IMR-90 (cell line): ENCODE measurements around the gene UBN1. TPM values are rescaled to one million over a fixed set of nuclear protein-coding genes. Genes with fewer than 3 reads are reported as not detected.

Experiments
- ATAC-seq: fragments of 200-7000 bp; cut with Tn5 transposase; 2 replicates; pipeline ENCODE4 v1.9.1; 2020; ENCODE audit warnings: low read depth, mild to moderate bottlenecking, moderate library complexity
- BruUV-seq: library from RNA; stranded (reverse); fragments of 400-500 nt; replicated peaks from 2 replicates; lab custom pipeline; 2021; lab: Mats Ljungman, UMichigan
- CTCF ChIA-PET: fragments of 300-600 bp; formaldehyde crosslinking; extraction: SDS; loops from one replicate; lab custom pipeline; 2021; ENCODE audit warnings: antibody characterized with exemption; lab: Yijun Ruan, JAX
- POLR2A ChIA-PET: fragments of 300-600 bp; sonication (Branson Sonifier 250); formaldehyde crosslinking; loops from one replicate; lab custom pipeline; 2022; ENCODE audit warnings: antibody characterized with exemption; ENCODE audit not compliant: unreplicated experiment; lab: Charles Lee
- DNase-seq: peaks from one replicate; pipeline ENCODE4 v3.0.0; 2013
- H2AFZ ChIP-seq: replicated peaks from 2 replicates; pipeline ENCODE3; 2013; ENCODE audit warnings: low read length, mild to moderate bottlenecking; ENCODE audit not compliant: poor library complexity
- H2AK5ac ChIP-seq: 2 replicates; pipeline ENCODE4 v1.6.1; 2013; ENCODE audit warnings: low read depth, low read length, inconsistent platforms
- H2AK9ac ChIP-seq: replicated peaks from 2 replicates; pipeline ENCODE3; 2013; ENCODE audit warnings: mild to moderate bottlenecking, low read depth, low read length, moderate library complexity; ENCODE audit not compliant: poor library complexity
- H2BK120ac ChIP-seq: 2 replicates; pipeline ENCODE4 v1.6.1; 2013; ENCODE audit warnings: low read depth, low read length, inconsistent platforms
- H2BK15ac ChIP-seq: 3 replicates; pipeline ENCODE4 v1.6.1; 2013; ENCODE audit warnings: low read depth, low read length, inconsistent platforms
- H2BK20ac ChIP-seq: 2 replicates; pipeline ENCODE4 v1.6.1; 2013; ENCODE audit warnings: low read depth, mild to moderate bottlenecking, inconsistent platforms, low read length, moderate library complexity
- H2BK5ac ChIP-seq: 2 replicates; pipeline ENCODE4 v1.6.1; 2013; ENCODE audit warnings: mild to moderate bottlenecking, low read depth, low read length, inconsistent platforms; ENCODE audit not compliant: poor library complexity, severe bottlenecking
- H3K14ac ChIP-seq: replicated peaks from 2 replicates; pipeline ENCODE4 v1.6.1; 2013; ENCODE audit warnings: low read depth, low read length, inconsistent platforms
- H3K18ac ChIP-seq: 2 replicates; pipeline ENCODE4 v1.6.1; 2013; ENCODE audit warnings: low read depth, low read length, control low read depth
- H3K23ac ChIP-seq: 2 replicates; pipeline ENCODE4 v1.6.1; 2013; ENCODE audit warnings: low read depth, low read length, inconsistent platforms
- H3K27ac ChIP-seq: 2 replicates; pipeline ENCODE4 v1.5.1; 2013; ENCODE audit warnings: mild to moderate bottlenecking, control low read depth, low read length; ENCODE audit not compliant: insufficient read depth
- H3K27me3 ChIP-seq: 2 replicates; pipeline ENCODE4 v1.6.1; 2013; ENCODE audit warnings: low read length; ENCODE audit not compliant: control insufficient read depth, insufficient read depth
- H3K36me3 ChIP-seq: 2 replicates; pipeline ENCODE4 v1.6.1; 2013; ENCODE audit warnings: low read length, mixed read lengths; ENCODE audit not compliant: control insufficient read depth, insufficient read depth
- H3K4ac ChIP-seq: 2 replicates; pipeline ENCODE4 v1.6.1; 2013; ENCODE audit warnings: low read depth, low read length, inconsistent platforms
- H3K4me1 ChIP-seq: 2 replicates; pipeline ENCODE4 v1.6.1; 2013; ENCODE audit warnings: low read length, mixed read lengths; ENCODE audit not compliant: control insufficient read depth, insufficient read depth
- H3K4me2 ChIP-seq: 2 replicates; pipeline ENCODE4 v1.6.1; 2013; ENCODE audit warnings: low read depth, mild to moderate bottlenecking, control low read depth, low read length, moderate library complexity
- H3K4me3 ChIP-seq: 2 replicates; pipeline ENCODE4 v1.5.1; 2013; ENCODE audit warnings: low read depth, mild to moderate bottlenecking, control low read depth, low read length, moderate library complexity; ENCODE audit not compliant: insufficient read depth
- H3K56ac ChIP-seq: 2 replicates; pipeline ENCODE4 v1.6.1; 2013; ENCODE audit warnings: low read length, inconsistent platforms; ENCODE audit not compliant: insufficient read depth; ENCODE audit errors: extremely low read depth
- H3K79me1 ChIP-seq, 2 experiments: 2 replicates each; pipeline ENCODE4 v1.6.1; 2013; ENCODE audit warnings: low read length in 2 of 2, inconsistent platforms in 1 of 2, low read depth in 1 of 2
- H3K9ac ChIP-seq: 2 replicates; pipeline ENCODE4 v1.6.1; 2013; ENCODE audit warnings: low read depth, low read length, control low read depth
- H3K9me1 ChIP-seq: 2 replicates; pipeline ENCODE4 v1.6.1; 2013; ENCODE audit warnings: low read length, inconsistent platforms; ENCODE audit not compliant: insufficient read depth
- H3K9me3 ChIP-seq: 2 replicates; pipeline ENCODE4 v1.6.1; 2013; ENCODE audit warnings: low read length; ENCODE audit not compliant: control insufficient read depth, insufficient read depth
- H4K20me1 ChIP-seq: 2 replicates; pipeline ENCODE4 v1.6.1; 2013; ENCODE audit warnings: low read length, inconsistent platforms; ENCODE audit not compliant: insufficient read depth
- H4K5ac ChIP-seq: 2 replicates; pipeline ENCODE4 v1.6.1; 2013; ENCODE audit warnings: mild to moderate bottlenecking, low read depth, low read length, control low read depth
- H4K8ac ChIP-seq, 2 experiments: 2 replicates each; pipeline ENCODE4 v1.6.1; 2013; ENCODE audit warnings: low read depth in 2 of 2, low read length in 2 of 2, control low read depth in 1 of 2, inconsistent platforms in 1 of 2
- H4K91ac ChIP-seq: 2 replicates; pipeline ENCODE4 v1.6.1; 2013; ENCODE audit warnings: low read depth, low read length, inconsistent platforms; ENCODE audit not compliant: insufficient read depth
- BHLHE40 ChIP-seq: fragments of 150-350 bp; IDR thresholded peaks from 2 replicates; pipeline ENCODE4 v1.6.1; 2016; ENCODE audit warnings: mild to moderate bottlenecking, low read depth, low read length
- FOS ChIP-seq: fragments of 150-350 bp; IDR thresholded peaks from 2 replicates; pipeline ENCODE4 v1.6.1; 2016; ENCODE audit warnings: low read depth, low read length
- MAFK ChIP-seq: IDR thresholded peaks from 2 replicates; pipeline ENCODE4 v1.6.1; 2012; ENCODE audit warnings: low read depth, low read length, improper control_type of control experiment
- MAZ ChIP-seq: IDR thresholded peaks from 2 replicates; pipeline ENCODE4 v1.6.1; 2012; ENCODE audit warnings: low read depth, mild to moderate bottlenecking, low read length, improper control_type of control experiment, moderate library complexity, borderline replicate concordance
- MXI1 ChIP-seq: IDR thresholded peaks from 2 replicates; pipeline ENCODE4 v1.6.1; 2012; ENCODE audit warnings: low read depth, mild to moderate bottlenecking, low read length, moderate library complexity, borderline replicate concordance
- POLR2A ChIP-seq: IDR thresholded peaks from 2 replicates; pipeline ENCODE4 v1.6.1; 2012; ENCODE audit warnings: mild to moderate bottlenecking, low read depth, low read length
- RAD21 ChIP-seq: IDR thresholded peaks from 2 replicates; pipeline ENCODE4 v1.6.1; 2012; ENCODE audit warnings: low read length, improper control_type of control experiment
- RCOR1 ChIP-seq: IDR thresholded peaks from 2 replicates; pipeline ENCODE4 v1.6.1; 2012; ENCODE audit warnings: mild to moderate bottlenecking, low read length, improper control_type of control experiment; ENCODE audit not compliant: insufficient replicate concordance
- RFX5 ChIP-seq: IDR thresholded peaks from 2 replicates; pipeline ENCODE4 v1.8.0; 2012; ENCODE audit warnings: low read depth, mild to moderate bottlenecking, low read length, moderate library complexity
- SMC3 ChIP-seq: fragments of 150-350 bp; IDR thresholded peaks from 2 replicates; pipeline ENCODE4 v1.6.1; 2016; ENCODE audit warnings: low read depth, mild to moderate bottlenecking, antibody characterized with exemption, low read length, moderate library complexity
- WGBS, 2 experiments: methylation state at CpG; one replicate each; pipeline versions ENCODE4 v1.1.5 to v1.1.7; 2013; ENCODE audit warnings: missing lambda C conversion rate in 2 of 2; ENCODE audit not compliant: insufficient read length in 1 of 2; ENCODE audit errors: extremely low coverage in 2 of 2; 5-methylcytosine and 5-hydroxymethylcytosine counted together
- dilution Hi-C: fragments of 300-500 bp; cut with HindIII; formaldehyde crosslinking; loops from one replicate; pipeline ENCODE4 v1.14.3; 2018; ENCODE audit warnings: low sequenced_read_pairs; ENCODE audit not compliant: unreplicated experiment
- in situ Hi-C: fragments of 300-500 bp; cut with MboI; formaldehyde crosslinking; loops from 3 replicates; pipeline ENCODE4 v1.14.3; 2019; ENCODE audit warnings: low sequenced_read_pairs, inconsistent platforms, mixed read lengths
- intact Hi-C: fragments of 100-400 bp; cut with micrococcal nuclease; formaldehyde crosslinking; loops from 2 replicates; pipeline ENCODE4 v1.10.0; 2022
- polyA plus RNA-seq, 3 experiments: library from polyadenylated mRNA; depleted of rRNA; stranded (reverse); fragments of >200 nt; gene quantifications; 2 replicates each; pipeline ENCODE4 v1.2.3, GENCODE V29; 2012; ENCODE audit warnings: low replicate concordance in 1 of 3
- total RNA-seq: library from RNA; depleted of rRNA; stranded (reverse); fragments of >200 nt; gene quantifications from 2 replicates; pipeline ENCODE4 v1.2.3, GENCODE V29; 2012
- TF ChIP-seq, protein P1 (sequence below): fragments of 150-350 bp; IDR thresholded peaks from 2 replicates; pipeline ENCODE4 v1.6.1; 2016; ENCODE audit warnings: low read depth, mild to moderate bottlenecking, low read length, moderate library complexity, borderline replicate concordance

UBN1 gene
- total and polyA plus RNA-seq, 2 of the 4 experiments (the other 2 are of a cell fraction): 5.7 to 16.3 TPM

GRCh38 chr16:4840984-4841383 lies 6.3 kb upstream of the UBN1 start:
- Histone ChIP-seq H3K4ac (no peak overlapping the region), H4K8ac (no peak overlapping the region), H3K9me1 (no peaks in the 10 kb centered on the region), H3K4me2 (no peak overlapping the region), H2BK120ac (no peak overlapping the region), H2BK15ac (no peak overlapping the region), H2AFZ (no peak overlapping the region), H2AK9ac (no peak overlapping the region), H2BK5ac (no peak overlapping the region), H4K5ac (no peak overlapping the region), H3K9ac (no peak overlapping the region), H3K27me3 (no peaks in the 10 kb centered on the region), H3K4me3 (no peak overlapping the region), H4K20me1 (peaks cover 14% of the 10 kb centered on the region), H3K27ac (no peak overlapping the region), H2AK5ac (no peak overlapping the region), H3K14ac (no peak overlapping the region), H3K23ac (no peak overlapping the region), H3K79me1 (peaks cover 27 to 42% of the 10 kb centered on the region in 2 experiments), H2BK20ac (no peak overlapping the region), H3K36me3 (peaks cover 54% of the 10 kb centered on the region), H3K4me1 (no peaks in the 10 kb centered on the region), H3K9me3 (no peaks in the 10 kb centered on the region), H3K56ac (no peak overlapping the region), H4K91ac (no peak overlapping the region), H3K18ac (no peak overlapping the region)
- WGBS, 2 experiments: no CpG with 5 or more reads among the region's 5 CpGs
- TF ChIP-seq MAZ (no peak), FOS (no peak), RAD21 (no peak), MAFK (no peak), MXI1 (no peak), SMC3 (no peak), BHLHE40 (no peak), RCOR1 (no peak), POLR2A (no peak), RFX5 (no peak)
- TF ChIP-seq, protein P1, sequence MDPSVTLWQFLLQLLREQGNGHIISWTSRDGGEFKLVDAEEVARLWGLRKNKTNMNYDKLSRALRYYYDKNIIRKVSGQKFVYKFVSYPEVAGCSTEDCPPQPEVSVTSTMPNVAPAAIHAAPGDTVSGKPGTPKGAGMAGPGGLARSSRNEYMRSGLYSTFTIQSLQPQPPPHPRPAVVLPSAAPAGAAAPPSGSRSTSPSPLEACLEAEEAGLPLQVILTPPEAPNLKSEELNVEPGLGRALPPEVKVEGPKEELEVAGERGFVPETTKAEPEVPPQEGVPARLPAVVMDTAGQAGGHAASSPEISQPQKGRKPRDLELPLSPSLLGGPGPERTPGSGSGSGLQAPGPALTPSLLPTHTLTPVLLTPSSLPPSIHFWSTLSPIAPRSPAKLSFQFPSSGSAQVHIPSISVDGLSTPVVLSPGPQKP: no peak
- intact Hi-C loops (no loop called here), in situ Hi-C loops (no loop called here), dilution Hi-C loops (no loop called here)
- DNase-seq: no peak
- ATAC-seq: no peak
- ChIA-PET CTCF (interaction anchor here (0.6 to 1.1 kb wide), 2 partner anchors 33 to 115 kb away, joined by 3 read pairs; no protein-coding TSS in a partner anchor), POLR2A (no interaction called here)
- BruUV-seq: no TSS peak
